ENCODE data around the gene WDR47.
A peak's percentile ranks its signal among the peaks of the same experiment; 100 is the strongest.
"Not testable (repeated sequence)": the region's sequence is repeated elsewhere in the genome, so short reads cannot be mapped to it uniquely, and the experiment has no call there.

WDR47 gene

GRCh38 chr1:108960719-108961118, 81.2 kb downstream of the WDR47 start:
- no peak for DNase-seq (ENCODE audit: low spot score in 2 of 2)
- Mint-ChIP-seq H3K4me1 (peaks cover 52% of the 10 kb centered on the region), H3K27ac (no peak overlapping the region)

GRCh38 chr1:108957888-108958287, 84.0 kb downstream of the WDR47 start:
- Mint-ChIP-seq H3K36me3 (peaks cover 24% of the 10 kb centered on the region), H3K9me3 (no peaks in the 10 kb centered on the region), H3K4me1 (peaks cover 48% of the 10 kb centered on the region), H3K27ac (no peak overlapping the region), H3K4me3 (no peak overlapping the region)
- DNase-seq (ENCODE audit: low spot score in 2 of 2) (no peak), ATAC-seq (no peak)

More at GRCh38 chr1:108960719-108961118, 81.2 kb downstream of the WDR47 start:
- peaks cover 22% of the 10 kb centered on the region for H3K36me3 Mint-ChIP-seq
- H3K9me3 Mint-ChIP-seq, result no peaks in the 10 kb centered on the region
- no peak overlapping the region for H3K4me3 Mint-ChIP-seq
- no peak for ATAC-seq

GRCh38 chr1:108955881-108956280, 86.0 kb downstream of the WDR47 start:
- no peak for DNase-seq (ENCODE audit: low spot score in 2 of 2)
- Mint-ChIP-seq H3K27ac (peak overlapping the region; percentile 87), H3K4me1 (peaks cover 39% of the 10 kb centered on the region), H3K9me3 (no peaks in the 10 kb centered on the region), H3K4me3 (peak overlapping the region; percentile 58), H3K36me3 (peaks cover 24% of the 10 kb centered on the region)
- no peak for ATAC-seq

- no peak for DNase-seq (ENCODE audit: low spot score in 2 of 2)
- ATAC-seq, result no peak
- H3K9me3 Mint-ChIP-seq, result no peaks in the 10 kb centered on the region
- H3K4me1 Mint-ChIP-seq, result peaks cover 32% of the 10 kb centered on the region
- H3K4me3 Mint-ChIP-seq, result no peak overlapping the region
- H3K36me3 Mint-ChIP-seq, result peaks cover 18% of the 10 kb centered on the region
- H3K27ac Mint-ChIP-seq, result no peak overlapping the region
Observed at GRCh38 chr1:108955111-108955510, 86.8 kb downstream of the WDR47 start.

GRCh38 chr1:108953452-108953851, 88.5 kb downstream of the WDR47 start:
- DNase-seq (ENCODE audit: low spot score in 2 of 2), result no peak
- Mint-ChIP-seq H3K36me3 (peaks cover 14% of the 10 kb centered on the region), H3K4me3 (no peak overlapping the region), H3K9me3 (no peaks in the 10 kb centered on the region), H3K27ac (no peak overlapping the region), H3K4me1 (peaks cover 35% of the 10 kb centered on the region)
- no peak for ATAC-seq

GRCh38 chr1:108951242-108951641, 90.7 kb downstream of the WDR47 start:
- Mint-ChIP-seq H3K4me1 (peaks cover 17% of the 10 kb centered on the region), H3K36me3 (peaks cover 24% of the 10 kb centered on the region), H3K4me3 (no peak overlapping the region), H3K9me3 (no peaks in the 10 kb centered on the region), H3K27ac (no peak overlapping the region)
- no peak for DNase-seq (ENCODE audit: low spot score in 2 of 2)
- no peak for ATAC-seq

GRCh38 chr1:108949044-108949443, 92.9 kb downstream of the WDR47 start:
- Mint-ChIP-seq H3K27ac (no peak overlapping the region), H3K36me3 (peaks cover 43% of the 10 kb centered on the region), H3K4me3 (no peak overlapping the region), H3K9me3 (no peaks in the 10 kb centered on the region), H3K4me1 (peaks cover 11% of the 10 kb centered on the region)
- no peak for DNase-seq (ENCODE audit: low spot score in 2 of 2)
- no peak for ATAC-seq

- Mint-ChIP-seq H3K27ac (no peak overlapping the region), H3K36me3 (peaks cover 49% of the 10 kb centered on the region), H3K4me1 (peaks cover 7% of the 10 kb centered on the region), H3K4me3 (no peak overlapping the region), H3K9me3 (no peaks in the 10 kb centered on the region)
- no peak for ATAC-seq
- DNase-seq (ENCODE audit: low spot score in 2 of 2), result no peak
Observed at GRCh38 chr1:108947871-108948525, 93.9 kb downstream of the WDR47 start.

- H3K9me3 Mint-ChIP-seq, result no peaks in the 10 kb centered on the region
- peaks cover 92% of the 10 kb centered on the region for H3K36me3 Mint-ChIP-seq
- ATAC-seq (no peak), DNase-seq (ENCODE audit: low spot score in 2 of 2) (no peak)
- no peak overlapping the region for H3K4me3 Mint-ChIP-seq
- no peak overlapping the region for H3K27ac Mint-ChIP-seq
- H3K4me1 Mint-ChIP-seq, result no peaks in the 10 kb centered on the region
Observed at GRCh38 chr1:108936170-108936569, 105.7 kb downstream of the WDR47 start.

- Mint-ChIP-seq H3K4me3 (no peak overlapping the region), H3K4me1 (no peaks in the 10 kb centered on the region), H3K27ac (no peak overlapping the region), H3K9me3 (no peaks in the 10 kb centered on the region), H3K36me3 (peaks cover 89% of the 10 kb centered on the region)
- ATAC-seq (no peak), DNase-seq (ENCODE audit: low spot score in 2 of 2) (no peak)
Observed at GRCh38 chr1:108933944-108934343, 108.0 kb downstream of the WDR47 start.

- not testable (repeated sequence) for DNase-seq (ENCODE audit: low spot score in 2 of 2); H3K9me3 Mint-ChIP-seq; H3K4me1 Mint-ChIP-seq; H3K27ac Mint-ChIP-seq; ATAC-seq; H3K4me3 Mint-ChIP-seq
- peaks cover 46% of the 10 kb centered on the region for H3K36me3 Mint-ChIP-seq
Observed at GRCh38 chr1:108927565-108927964, 114.3 kb downstream of the WDR47 start.

- Mint-ChIP-seq H3K9me3 (no peaks in the 10 kb centered on the region), H3K4me1 (no peaks in the 10 kb centered on the region), H3K4me3 (no peak overlapping the region), H3K27ac (no peak overlapping the region), H3K36me3 (peaks cover 29% of the 10 kb centered on the region)
- ATAC-seq (peak; percentile 32), DNase-seq (ENCODE audit: low spot score in 2 of 2) (no peak)
Observed at GRCh38 chr1:108925920-108926319, 116.0 kb downstream of the WDR47 start.

All from stimulated activated effector memory CD8-positive, alpha-beta T cell treated with anti-CD3 and anti-CD28 coated beads, Interleukin-12 subunit alpha, Interleukin-12 subunit beta, amount 100 ng/mL, for 72 hours (primary cell).